ENCODE results near the gene RAB11FIP4.
A peak's percentile ranks its signal among the peaks of the same experiment; 100 is the strongest.

Gene RAB11FIP4

GRCh38 chr17:31525801-31526549 lies 134.5 kb downstream of the RAB11FIP4 start:
- DNase-seq (ENCODE audit: low spot score) = peak; percentile 42

GRCh38 chr17:31527606-31528005 lies 136.1 kb downstream of the RAB11FIP4 start:
- no peak for DNase-seq (ENCODE audit: low spot score)

DNA sequence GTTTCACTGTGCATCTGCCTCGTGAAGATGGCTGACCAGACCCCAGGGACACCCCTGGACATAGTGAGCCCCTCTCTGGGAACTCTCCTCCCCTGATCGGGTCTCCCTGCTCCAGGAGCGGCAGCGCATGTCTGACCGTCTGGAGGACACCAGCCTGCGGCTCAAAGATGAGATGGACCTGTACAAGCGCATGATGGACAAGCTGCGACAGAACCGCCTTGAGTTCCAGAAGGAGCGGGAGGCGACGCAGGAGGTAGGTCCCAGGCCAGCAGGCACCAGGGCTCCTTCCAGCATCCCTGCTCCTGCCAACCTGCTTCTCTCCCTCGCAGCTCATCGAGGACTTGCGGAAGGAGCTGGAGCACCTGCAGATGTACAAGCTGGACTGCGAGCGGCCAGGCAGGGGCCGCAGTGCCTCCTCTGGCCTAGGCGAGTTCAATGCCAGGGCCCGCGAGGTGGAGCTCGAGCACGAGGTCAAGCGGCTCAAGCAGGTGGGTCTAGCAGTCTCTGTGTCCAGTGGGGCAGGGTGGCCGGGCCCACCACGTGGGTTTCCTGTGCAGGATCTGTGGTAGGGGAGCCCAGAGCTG lies 136.9 kb downstream of the RAB11FIP4 start:
- no peak for DNase-seq (ENCODE audit: low spot score)

- no peak for DNase-seq (ENCODE audit: low spot score)
Observed at GRCh38 chr17:31529841-31530251, 138.4 kb downstream of the RAB11FIP4 start.

GRCh38 chr17:31530391-31530985 lies 139.0 kb downstream of the RAB11FIP4 start:
- DNase-seq (ENCODE audit: low spot score) = no peak

DNA sequence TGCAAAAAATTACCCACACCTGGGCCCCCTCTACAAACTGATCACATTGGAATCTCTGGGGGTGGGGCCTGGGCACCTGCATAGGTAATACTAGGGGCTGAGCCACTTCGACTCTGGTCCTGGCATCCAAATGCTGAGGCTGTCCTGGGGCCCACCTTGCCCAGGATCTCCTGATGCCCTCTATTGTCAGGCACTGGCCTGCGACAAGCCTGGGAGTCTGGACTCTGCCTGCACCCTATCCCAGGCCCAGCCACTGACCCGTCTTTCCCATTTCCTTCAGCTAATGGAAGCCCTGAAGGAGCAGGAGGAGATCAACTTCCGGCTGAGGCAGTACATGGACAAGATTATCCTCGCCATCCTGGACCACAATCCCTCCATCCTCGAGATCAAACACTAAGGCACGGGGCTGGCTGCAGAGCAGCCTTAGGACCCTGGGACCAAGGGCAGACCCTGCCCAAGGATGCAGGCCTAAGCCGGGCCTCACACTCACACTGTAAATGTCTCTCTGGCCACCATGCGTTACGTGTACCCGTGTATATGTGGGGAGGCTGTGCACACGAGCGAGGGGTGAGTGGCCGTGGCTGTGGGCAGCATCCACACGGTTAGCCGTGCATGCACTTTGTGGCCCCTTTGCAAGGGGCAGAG lies 140.0 kb downstream of the RAB11FIP4 start:
- DNase-seq (ENCODE audit: low spot score) = no peak

GRCh38 chr17:31532081-31532480 lies 140.6 kb downstream of the RAB11FIP4 start:
- DNase-seq (ENCODE audit: low spot score) = no peak

DNA sequence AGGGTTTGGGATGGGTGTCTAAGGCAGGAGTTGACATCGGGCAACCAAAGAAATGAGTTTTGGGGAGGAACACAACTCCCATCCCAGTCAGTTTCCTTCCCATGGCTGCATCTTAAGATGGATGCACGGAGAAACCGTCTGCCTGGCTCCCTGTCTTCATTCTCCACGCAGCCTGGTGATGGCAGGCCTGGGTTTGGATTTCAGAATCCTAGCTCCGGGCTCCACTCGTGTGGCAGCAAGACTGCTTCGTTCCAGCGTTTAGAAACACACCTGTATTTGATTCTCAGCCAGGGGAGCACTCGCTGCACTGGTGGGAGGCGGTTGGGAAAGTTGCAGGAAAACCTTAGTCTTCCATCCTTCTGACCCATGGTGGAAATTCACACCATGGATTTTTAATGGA lies 141.1 kb downstream of the RAB11FIP4 start:
- no peak for DNase-seq (ENCODE audit: low spot score)

- peak; percentile 88 for DNase-seq (ENCODE audit: low spot score)
Observed at GRCh38 chr17:31533546-31534155, 142.2 kb downstream of the RAB11FIP4 start.

DNA sequence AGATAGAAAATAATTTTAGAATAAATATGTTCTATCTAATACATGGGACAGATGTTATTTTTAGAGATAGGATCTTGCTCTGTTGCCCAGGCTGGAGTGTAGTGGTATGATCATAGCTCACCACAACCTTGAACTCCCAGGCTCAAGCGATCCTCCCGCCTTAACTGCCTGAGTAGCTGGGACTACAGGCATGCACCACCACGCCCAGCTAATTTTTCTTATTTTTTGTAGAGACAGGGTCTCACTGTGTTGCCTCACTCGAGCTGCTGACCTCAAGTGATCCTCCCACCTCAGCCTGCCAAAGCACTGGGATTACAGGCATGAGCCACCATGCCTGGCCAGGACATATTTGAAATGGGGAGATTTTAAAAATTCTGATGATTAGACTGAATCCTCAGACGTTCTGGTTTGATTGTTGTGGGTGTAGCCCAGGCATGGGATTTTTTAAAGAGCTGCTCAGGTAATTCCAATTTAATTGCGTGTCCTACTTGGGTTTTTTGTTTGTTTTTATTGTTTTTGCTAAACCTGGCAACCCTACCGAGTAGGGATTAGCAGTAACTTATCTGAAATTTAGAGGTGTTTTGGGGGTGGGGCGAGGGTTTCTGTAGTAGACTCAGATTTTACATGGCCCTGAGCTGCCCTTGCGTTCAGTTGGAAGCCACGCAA lies 142.9 kb downstream of the RAB11FIP4 start:
- no peak for DNase-seq (ENCODE audit: low spot score)

DNA sequence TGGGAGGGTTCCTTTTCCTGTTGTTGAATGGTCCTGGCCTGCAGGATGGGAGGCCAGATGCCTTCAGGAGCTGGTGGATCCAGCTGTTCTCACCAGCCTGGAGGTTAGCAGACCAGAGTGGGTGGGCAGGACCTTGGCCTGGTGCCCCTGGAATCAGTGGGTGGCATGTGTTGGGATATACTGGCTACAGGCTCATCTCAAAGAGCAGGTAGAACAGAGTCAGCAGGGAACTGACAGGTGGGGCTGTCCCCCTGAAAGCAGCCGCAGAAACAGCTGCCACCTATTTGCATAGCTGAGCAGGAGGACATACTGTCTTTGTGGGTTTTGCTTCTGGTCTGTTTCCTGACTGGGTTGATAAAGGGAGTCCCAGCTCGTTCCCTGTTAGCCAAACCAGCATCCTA lies 144.1 kb downstream of the RAB11FIP4 start:
- no peak for DNase-seq (ENCODE audit: low spot score)

DNA sequence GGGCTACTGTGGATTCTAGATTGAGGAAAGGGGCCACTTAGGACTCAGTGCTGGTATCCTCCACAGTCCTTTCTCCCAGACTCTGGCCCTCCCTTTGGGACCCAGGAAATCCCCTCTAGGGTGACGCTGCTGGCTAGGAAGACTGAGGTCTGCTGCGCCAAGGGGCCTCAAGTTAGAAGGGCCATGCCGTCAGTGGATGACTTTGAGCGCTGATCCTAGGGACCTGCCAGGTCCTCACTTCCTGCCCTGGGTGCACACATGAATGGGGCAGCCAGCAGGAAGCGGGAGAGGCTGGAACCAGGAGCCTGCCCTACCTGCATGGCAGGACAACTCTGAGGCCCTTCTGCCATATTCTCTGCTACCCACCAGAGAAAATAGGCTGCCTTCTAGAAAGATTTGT lies 145.0 kb downstream of the RAB11FIP4 start:
- no peak for DNase-seq (ENCODE audit: low spot score)

- peak; percentile 70 for DNase-seq (ENCODE audit: low spot score)
Observed at GRCh38 chr17:31537565-31538011, 146.1 kb downstream of the RAB11FIP4 start.

DNA sequence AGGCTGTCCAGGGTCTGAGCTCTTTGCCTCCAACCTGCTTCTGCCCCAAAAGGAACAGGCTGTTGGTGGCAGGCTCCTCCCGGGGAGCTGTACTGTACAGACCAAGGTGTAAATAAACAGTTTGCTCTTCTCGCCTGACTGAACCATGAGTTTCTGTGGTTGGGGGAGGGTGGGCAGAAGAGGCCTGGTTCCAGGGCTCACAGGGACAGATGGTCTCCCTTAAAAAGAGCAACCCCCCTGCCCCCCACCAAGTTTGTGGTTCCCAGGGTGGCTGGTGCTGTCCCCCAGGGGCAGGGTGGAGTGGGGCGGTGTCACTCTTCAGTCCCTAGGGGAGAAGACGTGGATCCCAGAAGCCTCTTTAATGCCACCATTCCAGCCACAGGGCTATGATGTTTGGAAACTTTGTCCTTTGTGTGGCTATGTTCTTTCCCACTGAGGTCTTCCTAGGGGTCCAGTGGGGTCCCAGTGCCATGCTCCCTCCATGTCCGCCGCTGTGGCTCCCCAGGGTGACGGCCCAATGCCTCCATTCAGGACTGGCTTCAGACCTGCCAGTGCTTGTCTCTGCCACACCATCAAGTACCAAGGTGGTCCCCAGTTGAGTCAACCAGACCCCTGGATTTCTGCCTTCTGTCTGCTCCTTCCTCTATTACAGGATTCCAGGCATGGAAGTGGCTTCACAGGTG lies 146.7 kb downstream of the RAB11FIP4 start:
- no peak for DNase-seq (ENCODE audit: low spot score)

DNA sequence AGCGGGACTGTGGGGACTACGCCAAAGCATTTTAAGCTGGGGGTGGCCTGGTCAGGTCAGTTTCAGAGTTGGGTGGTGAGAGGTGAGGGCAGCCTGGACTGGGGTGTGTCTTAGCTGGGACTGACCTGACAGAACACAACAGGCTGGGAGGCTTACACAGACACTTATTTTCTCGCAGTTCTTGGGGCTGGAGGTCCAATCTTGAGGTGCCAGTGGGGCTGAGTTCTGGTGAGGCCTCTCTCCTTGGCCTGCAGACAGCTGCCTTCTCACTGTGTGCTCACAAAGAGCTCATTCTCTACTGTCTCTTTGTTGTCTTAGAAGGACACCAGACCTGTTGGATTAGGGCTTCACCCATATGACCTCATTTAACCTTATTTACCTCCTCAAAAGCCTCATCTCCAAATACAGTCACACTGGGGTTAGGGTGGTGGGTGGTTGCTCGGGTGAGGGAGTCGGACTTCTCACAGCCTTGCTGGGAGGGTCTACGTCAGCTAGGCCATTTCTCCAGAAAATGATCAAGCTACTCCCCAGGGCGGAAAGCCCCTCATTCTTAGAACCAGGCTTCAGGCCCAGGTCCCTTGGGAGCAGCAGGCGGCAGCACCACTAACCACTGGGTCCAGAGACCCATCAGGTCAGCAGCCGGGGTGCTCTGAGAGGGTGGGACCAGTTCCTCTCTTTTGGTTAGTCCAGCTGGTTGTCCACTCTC lies 149.3 kb downstream of the RAB11FIP4 start:
- DNase-seq (ENCODE audit: low spot score) = no peak

DNA sequence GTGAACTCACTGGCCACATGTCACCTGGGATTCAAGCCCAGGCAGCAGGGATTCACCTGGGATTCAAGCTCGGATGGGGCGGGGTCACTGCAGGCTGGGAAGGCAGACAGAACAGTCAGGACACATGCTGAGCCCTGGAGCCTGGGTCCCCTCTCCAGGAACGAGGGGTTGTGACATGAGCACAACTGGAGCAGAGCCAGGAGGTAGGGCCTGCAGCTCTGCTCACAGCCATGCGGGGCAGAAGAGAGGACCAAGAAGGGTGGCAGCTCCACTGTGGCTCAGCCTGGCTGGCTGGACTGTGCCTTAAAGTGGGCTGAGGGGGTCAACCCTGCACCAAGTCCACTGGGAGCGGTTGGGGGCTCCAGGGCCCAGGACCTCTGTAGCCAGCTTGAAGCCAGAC lies 150.1 kb downstream of the RAB11FIP4 start:
- peak; percentile 30 for DNase-seq (ENCODE audit: low spot score)

DNA sequence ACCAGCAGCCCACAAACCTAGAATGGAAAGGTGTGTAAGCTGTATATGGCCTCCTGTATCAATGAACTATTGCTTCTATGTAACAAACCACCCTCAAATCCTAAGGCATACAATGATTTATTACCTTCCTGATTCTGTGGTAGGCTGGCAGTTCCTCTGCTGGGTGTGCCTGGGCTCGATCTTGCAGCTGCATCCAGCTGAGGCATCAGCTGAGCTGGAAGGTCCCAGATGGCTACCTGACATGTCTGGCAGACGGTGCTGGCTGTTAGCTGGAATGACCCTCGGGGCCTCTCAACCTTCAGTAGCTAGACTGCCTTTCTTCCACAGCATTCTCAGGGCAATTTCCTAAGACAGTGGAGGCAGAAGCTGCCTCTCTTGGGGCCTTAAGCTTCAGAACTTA lies 152.7 kb downstream of the RAB11FIP4 start:
- DNase-seq (ENCODE audit: low spot score) = no peak

DNA sequence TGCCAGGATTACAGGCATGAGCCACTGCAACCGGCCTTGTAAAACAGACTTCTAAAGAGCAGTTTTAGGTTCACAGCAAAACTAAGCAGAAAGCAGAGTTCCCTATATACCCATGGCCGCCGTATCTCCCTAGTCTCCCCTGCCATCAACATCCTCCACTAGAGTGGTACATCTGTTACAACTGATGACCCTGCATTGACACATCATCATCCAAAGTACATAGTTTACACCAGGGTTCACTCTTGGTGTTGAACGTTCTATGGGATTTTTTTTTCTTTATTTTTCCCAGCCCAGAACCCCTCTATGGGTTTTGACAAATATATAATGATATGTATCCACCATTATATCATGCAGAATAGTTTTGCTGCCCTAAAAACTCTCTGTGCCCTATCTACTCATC lies 155.2 kb downstream of the RAB11FIP4 start:
- DNase-seq (ENCODE audit: low spot score) = no peak

DNA sequence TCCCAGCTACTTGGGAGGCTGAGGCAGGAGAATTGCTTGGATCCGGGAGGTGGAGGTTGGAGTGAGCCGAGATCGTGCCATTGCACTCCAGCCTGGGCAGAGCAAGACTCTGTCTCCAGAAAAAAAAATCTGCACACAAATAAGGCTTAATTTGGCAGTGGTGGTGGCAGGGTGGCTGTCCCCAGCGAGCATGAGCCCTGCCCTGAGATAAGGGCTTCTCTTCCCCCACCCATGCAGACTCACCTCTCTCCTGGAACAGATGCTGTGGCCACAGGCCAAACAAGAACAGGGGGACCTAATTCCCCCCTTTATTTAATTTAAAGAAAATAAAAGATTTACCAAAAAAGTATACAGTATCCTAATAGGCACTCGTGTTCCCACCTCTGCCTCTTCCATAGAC lies 157.2 kb downstream of the RAB11FIP4 start:
- no peak for DNase-seq (ENCODE audit: low spot score)

DNA sequence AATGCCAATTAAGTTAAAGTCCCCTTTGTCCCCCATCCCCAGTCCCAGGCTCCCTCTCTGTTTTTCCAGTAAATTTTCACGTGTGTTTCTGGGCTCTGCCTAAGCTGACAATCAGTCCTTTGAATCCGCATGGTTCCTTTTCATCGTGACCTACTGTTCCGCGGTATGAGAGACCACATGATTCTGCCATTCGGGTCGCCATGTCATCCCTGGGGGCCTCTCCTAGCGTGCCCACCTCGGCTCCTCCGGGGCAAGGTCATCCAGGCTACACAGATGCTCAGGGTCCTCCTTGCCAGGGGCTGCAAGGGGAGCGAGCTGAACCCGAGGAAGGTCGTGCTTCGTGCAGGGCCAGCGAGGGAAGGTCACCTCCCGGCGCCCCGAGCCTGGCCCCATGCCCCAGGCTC lies 157.6 kb downstream of the RAB11FIP4 start:
- DNase-seq (ENCODE audit: low spot score) = peak; percentile 44
